HepG2 (cell line): ENCODE results near the gene PTAR1. TPM values are rescaled to one million over a fixed set of nuclear protein-coding genes. Genes with fewer than 3 reads are reported as not detected.

Source experiments
- CENPX ChIP-seq: sonication (generic); formaldehyde crosslinking; IDR thresholded peaks from 2 replicates; pipeline ENCODE4 v1.9.0; 2021; ENCODE audit warnings: mild to moderate bottlenecking, missing genetic modification reagents, moderate library complexity
- GATAD2A ChIP-seq: IDR thresholded peaks from 2 replicates; pipeline ENCODE4 v1.6.1; 2016
- HES4 ChIP-seq: sonication (generic); formaldehyde crosslinking; IDR thresholded peaks from 2 replicates; pipeline ENCODE4 v1.9.0; 2021; ENCODE audit warnings: mild to moderate bottlenecking, missing genetic modification reagents, borderline replicate concordance
- IRF1 ChIP-seq: sonication (generic); formaldehyde crosslinking; IDR thresholded peaks from 2 replicates; pipeline ENCODE4 v1.4.0; 2020; ENCODE audit warnings: low read depth, mild to moderate bottlenecking, missing genetic modification reagents
- PBX2 ChIP-seq: IDR thresholded peaks from 2 replicates; pipeline ENCODE4 v1.6.1; 2016; ENCODE audit warnings: control low read depth
- PBX3 ChIP-seq: sonication (generic); formaldehyde crosslinking; IDR thresholded peaks from 2 replicates; pipeline ENCODE4 v1.8.1; 2023; ENCODE audit warnings: missing genetic modification reagents, inconsistent platforms, borderline replicate concordance
- REXO4 ChIP-seq: sonication (generic); formaldehyde crosslinking; IDR thresholded peaks from 2 replicates; pipeline ENCODE4 v1.8.0; 2022; ENCODE audit warnings: missing genetic modification reagents, mild to moderate bottlenecking, borderline replicate concordance
- SRSF9 ChIP-seq: fragments of 200-400 bp; formaldehyde crosslinking; IDR thresholded peaks from 2 replicates; pipeline ENCODE4 v1.6.1; 2018; ENCODE audit warnings: borderline replicate concordance, mild to moderate bottlenecking, low read depth, low read length; ENCODE audit not compliant: insufficient read depth, poor library complexity, severe bottlenecking
- THAP11 ChIP-seq: IDR thresholded peaks from 2 replicates; pipeline ENCODE4 v1.6.1; 2016; ENCODE audit warnings: missing biosample characterization, missing genetic modification reagents
- YEATS4 ChIP-seq: sonication (generic); formaldehyde crosslinking; IDR thresholded peaks from 2 replicates; pipeline ENCODE4 v1.4.0; 2020; ENCODE audit warnings: missing genetic modification reagents, borderline replicate concordance
- ZNF263 ChIP-seq: sonication (generic); formaldehyde crosslinking; IDR thresholded peaks from 2 replicates; pipeline ENCODE4 v1.4.0; 2020; ENCODE audit warnings: missing genetic modification reagents
- ZNF362 ChIP-seq: sonication (generic); formaldehyde crosslinking; IDR thresholded peaks from 2 replicates; pipeline ENCODE4 v1.4.0; 2020; ENCODE audit warnings: missing genetic modification reagents, mild to moderate bottlenecking, borderline replicate concordance
- ZNF883 ChIP-seq: sonication (generic); formaldehyde crosslinking; IDR thresholded peaks from 2 replicates; pipeline ENCODE4 v1.5.1; 2020; ENCODE audit warnings: mild to moderate bottlenecking, missing genetic modification reagents; ENCODE audit errors: not compliant biosample characterization
- ZSCAN22 ChIP-seq: sonication (generic); formaldehyde crosslinking; IDR thresholded peaks from 2 replicates; pipeline ENCODE4 v1.4.0; 2020; ENCODE audit warnings: mild to moderate bottlenecking, missing genetic modification reagents
- ZSCAN5A ChIP-seq: sonication (generic); formaldehyde crosslinking; IDR thresholded peaks from 2 replicates; pipeline ENCODE4 v1.8.0; 2022; ENCODE audit warnings: mild to moderate bottlenecking, missing genetic modification reagents, borderline replicate concordance
- polyA plus RNA-seq, 8 experiments: library from polyadenylated mRNA; depleted of rRNA in 3 of 8; stranded (reverse) in 7 of 8; unstranded in 1 of 8; fragments of >200 nt; fragmentation: Illumina TruSeq in 4 of 8; extraction: Trizol in 4 of 8; gene quantifications; 2 replicates each; pipeline versions ENCODE4 v1.2.1 to v1.2.3, GENCODE V29; 2011 to 2016; ENCODE audit warnings: low read depth in 4 of 8, missing spikeins in 1 of 8, mixed read lengths in 1 of 8; ENCODE audit not compliant: insufficient read depth in 1 of 8
- total RNA-seq, 5 experiments: library from RNA; depleted of rRNA; stranded (reverse); fragments of >200 nt; fragmentation: Illumina TruSeq; extraction: Trizol; gene quantifications; 2 replicates each; pipeline ENCODE4 v1.2.3, GENCODE V29; 2016; ENCODE audit warnings: low read depth in 1 of 5

Gene PTAR1
- total and polyA plus RNA-seq, 2 of the 13 experiments (the other 11 are each of a cell fraction or from before 2014, with no cell fraction given): 26.5 to 42.1 TPM

- TF ChIP-seq ZSCAN22 (CRISPR knock-in tag) (no peak), YEATS4 (CRISPR knock-in tag) (no peak), IRF1 (CRISPR knock-in tag) (no peak), ZNF263 (CRISPR knock-in tag) (peak; percentile 28; the same call in 1 of the 2 replicates), PBX2 (CRISPR knock-in tag) (no peak), ZSCAN5A (no peak; the same call in 1 of the 2 replicates), PBX3 (no peak), CENPX (no peak), THAP11 (CRISPR knock-in tag) (no peak; the same call in 1 of the 2 replicates), ZNF362 (CRISPR knock-in tag) (no peak), REXO4 (no peak), GATAD2A (CRISPR knock-in tag) (no peak), HES4 (CRISPR knock-in tag) (peak; percentile 81; the same call in 1 of the 2 replicates), SRSF9 (no peak), ZNF883 (CRISPR knock-in tag) (no peak)
Observed at GRCh38 chr9:69759421-69760277, at the start of gene PTAR1 (continued).
